GM19240 (cell line): Measurements from ENCODE around the gene PHB1.

Source experiments
- DNase-seq: peaks from one replicate; pipeline ENCODE4 v3.0.0; 2011; ENCODE audit warnings: low spot score; ENCODE audit not compliant: insufficient read length

Gene PHB1

GRCh38 chr17:49356320-49356719 lies 58.4 kb downstream of the PHB1 start:
- no peak for DNase-seq
